NCI-H69 (cell line): Measurements from ENCODE around the gene NUP35.
"Not testable (repeated sequence)": the region's sequence is repeated elsewhere in the genome, so short reads cannot be mapped to it uniquely, and the experiment has no call there.

Experiments
- DNase-seq: peaks from one replicate; lab custom pipeline; 2025; lab: John Stamatoyannopoulos, UW

Gene NUP35

DNA sequence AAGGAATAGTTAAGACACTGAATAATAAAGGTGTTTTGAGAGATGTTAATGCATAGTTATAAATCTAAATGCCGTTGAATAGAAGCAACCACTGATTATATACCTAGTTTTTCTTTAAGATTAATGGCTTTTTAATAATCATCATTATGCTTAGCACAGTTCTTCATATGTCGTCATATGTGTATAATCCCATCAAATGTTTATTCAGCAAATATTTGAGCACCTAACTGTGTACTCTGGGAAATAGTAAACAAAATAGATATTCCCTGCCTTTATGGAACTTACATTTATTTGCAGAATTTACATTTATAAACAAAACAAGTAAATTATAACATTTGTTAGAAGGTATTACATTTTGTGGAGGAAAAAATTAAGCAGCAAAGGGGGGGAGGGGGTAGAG, 9.8 kb downstream of the NUP35 start:
- DNase-seq = peak; percentile 26

DNA sequence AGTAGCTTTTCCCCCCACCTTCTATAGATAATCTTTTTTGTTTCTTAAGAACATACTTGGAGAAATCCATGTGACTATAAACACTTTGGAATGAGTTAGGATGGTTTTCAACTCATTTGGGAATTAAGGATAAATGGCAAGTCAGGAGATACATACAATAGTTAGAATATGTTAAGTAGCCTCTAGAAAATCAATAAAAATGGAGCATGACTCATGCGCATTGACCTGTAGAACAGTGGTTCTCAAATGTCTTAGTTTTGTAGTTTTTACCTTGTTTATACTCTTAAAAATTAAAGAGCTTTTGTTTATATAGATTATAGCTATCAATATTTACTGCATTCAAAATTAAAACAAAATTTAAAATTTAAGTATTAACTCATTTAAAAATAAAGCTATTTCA, 24.7 kb downstream of the NUP35 start:
- no peak for DNase-seq

DNA sequence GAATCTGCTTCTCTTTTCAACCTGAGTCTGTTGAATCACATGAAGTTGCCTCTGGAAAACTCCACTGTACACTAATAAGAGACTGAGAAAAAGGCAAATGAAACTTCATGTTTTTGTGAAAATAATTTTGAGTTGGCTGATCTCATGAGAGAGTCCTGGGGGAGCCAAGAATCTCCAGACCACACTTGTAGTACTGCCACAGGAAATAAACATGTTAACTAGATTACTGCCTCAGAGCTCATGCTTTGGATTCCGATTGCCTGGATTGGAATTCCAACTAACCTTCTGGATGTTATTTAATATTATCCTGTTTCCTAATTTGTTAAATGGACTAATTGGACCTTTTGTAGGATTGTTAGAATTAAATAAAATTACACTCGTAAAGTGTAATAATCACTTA, 25.2 kb downstream of the NUP35 start:
- no peak for DNase-seq

DNA sequence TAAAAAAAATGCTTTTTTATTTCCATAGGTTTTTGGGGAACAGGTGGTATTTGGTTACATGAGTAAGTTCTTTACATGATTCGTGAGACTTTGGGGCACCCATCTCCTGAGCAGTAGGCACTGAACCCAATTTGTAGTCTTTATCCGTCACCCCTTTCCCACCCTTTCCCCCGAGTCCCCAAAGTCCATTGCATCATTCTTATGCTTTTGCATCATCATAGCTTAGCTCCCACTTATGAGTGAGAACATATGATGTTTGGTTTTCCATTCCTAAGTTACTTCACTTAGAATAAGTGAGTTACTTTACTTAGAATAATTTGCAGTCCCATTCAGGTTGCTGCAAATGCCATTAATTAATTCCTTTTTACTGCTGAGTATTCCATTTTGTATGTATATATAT, 28.0 kb downstream of the NUP35 start:
- not testable (repeated sequence) for DNase-seq

DNA sequence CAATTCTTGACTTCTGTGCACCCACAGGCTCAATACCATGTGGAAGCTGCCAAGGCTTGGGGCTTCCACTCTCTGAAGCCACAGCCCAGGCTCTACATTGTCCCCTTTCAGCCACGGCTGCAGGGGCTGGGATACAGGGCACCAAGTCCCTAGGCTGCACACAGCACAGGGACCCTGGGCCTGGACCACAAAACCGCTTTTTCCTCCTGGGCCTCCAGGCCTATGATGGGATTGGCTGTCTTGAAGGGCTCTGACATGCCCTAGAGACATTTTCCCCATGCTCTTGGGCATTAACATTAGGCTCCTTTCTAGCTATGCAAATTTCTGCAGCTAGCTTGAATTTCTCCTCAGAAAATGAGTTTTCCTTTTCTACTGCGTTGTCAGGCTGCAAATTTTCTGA, 29.7 kb downstream of the NUP35 start:
- DNase-seq = no peak

DNA sequence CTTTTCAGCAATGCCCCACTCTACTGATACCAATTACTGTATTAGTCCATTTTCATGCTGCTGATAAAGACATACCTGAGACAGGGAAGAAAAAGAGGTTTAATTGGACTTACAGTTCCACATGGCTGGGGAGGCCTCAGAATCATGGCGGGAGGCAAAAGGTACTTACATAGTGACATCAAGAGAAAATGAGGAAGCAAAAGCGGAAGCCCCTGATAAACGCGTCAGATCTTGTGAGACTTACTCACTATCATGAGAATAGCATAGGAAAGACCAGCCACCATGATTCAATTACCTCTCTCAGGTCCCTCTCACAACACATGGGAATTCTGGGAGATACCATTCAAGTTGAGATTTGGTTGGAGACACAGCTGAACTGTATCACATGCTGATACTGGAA, 30.5 kb downstream of the NUP35 start:
- DNase-seq = not testable (repeated sequence)

DNA sequence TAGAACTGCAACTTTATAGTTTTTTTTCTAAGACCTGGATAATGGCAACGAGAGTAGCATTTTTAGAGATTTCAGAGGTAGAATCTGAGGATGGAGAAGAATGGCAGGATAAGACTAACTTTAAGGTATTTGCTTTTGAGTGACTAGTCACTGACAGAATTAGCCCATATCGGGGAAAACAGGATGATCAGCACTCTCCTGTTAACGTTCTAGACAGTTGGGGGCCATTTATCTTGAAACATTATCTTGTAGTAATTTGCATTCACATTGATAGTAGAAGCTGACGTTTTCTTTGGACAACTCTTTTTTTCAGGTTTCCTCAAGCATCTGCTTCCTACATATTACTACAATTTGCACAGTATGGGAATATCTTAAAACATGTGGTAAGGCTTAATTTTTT, 32.9 kb downstream of the NUP35 start:
- no peak for DNase-seq

DNA sequence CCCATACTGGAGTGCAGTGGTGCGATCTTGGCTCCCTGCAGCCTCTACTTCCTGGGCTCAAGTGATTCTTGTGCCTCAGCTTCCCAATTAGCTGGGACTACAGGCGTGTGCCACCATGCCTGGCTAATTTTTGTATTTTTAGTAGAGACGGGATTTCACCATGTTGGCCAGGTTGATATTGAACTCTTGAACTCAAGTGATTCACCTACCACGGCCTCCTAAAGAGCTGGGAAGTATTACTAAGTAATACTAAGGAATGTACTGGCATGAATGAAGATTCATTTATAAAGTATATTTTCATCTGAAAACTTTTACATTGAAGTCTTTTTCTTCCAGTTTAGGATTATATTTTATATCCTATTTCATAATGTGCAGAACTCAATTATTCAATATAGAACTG, 38.1 kb downstream of the NUP35 start:
- no peak for DNase-seq

DNA sequence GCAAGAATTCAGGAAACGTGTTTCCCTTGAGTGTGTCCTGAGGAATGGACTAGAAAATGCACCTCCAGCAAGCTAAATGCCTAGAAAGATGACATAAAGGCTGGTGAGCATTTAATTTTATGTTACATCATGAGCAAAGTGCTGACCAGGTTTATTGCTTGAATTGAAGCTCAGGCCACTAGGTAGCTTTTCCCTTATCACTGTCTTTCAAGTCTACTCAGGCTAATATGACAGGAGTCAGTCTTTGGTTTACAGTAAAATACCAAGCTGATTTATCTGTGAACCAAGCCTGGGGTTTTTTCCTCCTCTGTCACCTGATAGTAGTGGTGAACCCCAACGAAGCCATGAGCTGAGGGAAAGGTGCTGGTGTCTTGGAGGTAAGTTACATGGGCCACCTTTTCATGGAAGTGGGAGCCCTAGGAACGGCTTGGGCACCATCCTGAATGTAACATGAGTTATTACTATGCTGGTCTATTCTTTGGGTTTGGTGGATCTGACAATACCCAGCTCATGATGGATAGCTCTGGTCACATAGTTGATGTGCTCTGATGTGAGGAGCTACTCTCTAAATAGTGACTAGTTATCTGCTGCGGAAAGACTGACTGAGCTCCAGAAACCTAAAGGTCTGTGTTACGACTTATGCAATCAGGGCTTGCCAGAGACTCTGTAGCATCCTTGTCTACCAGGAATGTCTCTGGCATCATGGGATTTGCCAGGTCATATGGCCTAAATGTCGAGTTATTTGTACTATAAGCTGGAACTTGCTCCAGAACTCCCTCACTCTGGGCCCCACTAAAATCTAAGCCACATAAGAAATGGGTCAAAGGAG, 39.8 kb downstream of the NUP35 start:
- no peak for DNase-seq

DNA sequence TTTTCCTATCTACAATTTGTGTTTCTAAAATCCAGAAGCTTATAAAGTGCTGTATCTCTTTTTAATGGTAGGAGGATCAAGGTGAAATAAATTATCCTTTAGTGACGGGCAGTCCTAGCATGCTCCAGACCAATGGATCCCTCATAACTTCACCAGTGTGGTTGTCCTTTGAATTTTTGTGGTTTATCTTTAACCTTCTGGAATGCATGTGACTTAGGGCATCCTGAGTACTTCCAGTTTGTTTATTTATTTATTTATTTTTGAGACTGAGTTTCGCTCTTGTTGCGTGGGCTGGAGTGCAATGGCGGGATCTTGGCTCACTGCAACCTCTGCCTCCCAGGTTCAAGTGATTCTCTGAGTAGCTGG, 40.4 kb downstream of the NUP35 start:
- DNase-seq = no peak

DNA sequence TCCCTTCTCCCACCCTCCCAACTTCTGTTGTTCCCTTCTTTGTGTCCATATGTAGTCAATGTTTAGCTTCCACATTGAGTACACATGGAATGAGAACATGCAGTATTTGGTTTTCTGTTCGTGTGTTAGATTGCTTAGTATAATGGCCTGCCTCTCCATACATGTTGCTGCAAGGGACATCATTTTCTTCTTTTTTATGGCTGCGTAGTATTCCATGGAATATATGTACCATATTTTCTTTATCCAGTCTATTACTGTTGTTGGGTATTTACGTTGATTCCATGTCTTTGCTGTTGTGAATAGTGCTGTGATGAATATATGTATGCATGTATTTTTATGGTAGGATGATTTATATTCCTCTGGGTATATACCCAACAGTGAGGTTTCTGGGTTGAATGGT, 42.0 kb downstream of the NUP35 start:
- no peak for DNase-seq

DNA sequence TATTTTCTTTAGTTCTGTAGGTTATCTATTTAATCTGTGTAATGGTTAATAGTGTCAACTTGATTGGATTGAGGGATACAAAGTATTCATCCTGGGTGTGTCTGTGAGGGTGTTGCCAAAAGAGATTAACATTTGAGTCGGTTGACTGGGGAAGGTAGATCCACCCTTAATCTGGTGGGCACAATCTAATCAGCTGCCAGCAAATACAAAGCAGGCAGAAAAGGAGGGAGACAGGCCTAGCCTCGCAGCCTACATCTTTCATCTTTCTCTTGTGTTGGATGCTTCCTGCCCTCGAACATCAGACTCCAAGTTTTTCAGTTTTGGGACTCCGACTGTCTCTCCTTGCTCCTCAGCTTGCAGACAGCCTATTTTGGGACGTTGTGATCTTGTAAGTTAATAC, 42.7 kb downstream of the NUP35 start:
- DNase-seq = not testable (repeated sequence)

DNA sequence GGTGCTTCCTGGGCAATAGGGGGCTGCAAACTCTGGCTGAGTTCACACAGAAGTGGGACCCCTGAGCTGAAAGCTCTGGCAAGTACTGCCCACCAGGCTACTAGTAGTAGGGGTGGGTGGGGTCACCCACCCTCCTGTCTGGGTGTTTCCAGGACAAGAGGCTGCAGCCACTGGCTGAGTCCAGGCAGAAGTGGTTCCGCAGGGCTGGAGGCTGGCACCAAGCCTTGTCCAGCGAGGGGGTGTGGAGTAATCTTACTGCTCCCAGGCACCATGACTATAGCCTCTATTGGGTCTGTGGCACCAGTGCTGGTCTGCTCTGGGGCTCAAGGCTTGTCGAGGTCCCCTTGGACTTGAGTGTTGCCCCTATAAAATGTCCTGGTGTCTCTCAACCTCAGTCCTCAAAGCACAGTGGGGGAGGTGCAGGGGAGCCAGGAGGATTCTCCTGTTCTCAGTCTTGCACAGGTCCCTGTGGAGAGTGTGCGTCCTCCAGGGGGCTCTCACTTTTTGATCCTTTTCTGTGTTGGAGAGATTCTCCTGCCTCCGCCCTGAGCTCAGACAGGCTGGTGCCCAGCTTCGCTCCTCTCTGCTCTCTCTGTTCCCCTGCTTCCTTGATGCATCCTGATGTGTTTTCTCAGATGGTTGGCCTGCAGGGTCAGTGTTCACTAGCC, 48.1 kb downstream of the NUP35 start:
- DNase-seq = no peak

DNA sequence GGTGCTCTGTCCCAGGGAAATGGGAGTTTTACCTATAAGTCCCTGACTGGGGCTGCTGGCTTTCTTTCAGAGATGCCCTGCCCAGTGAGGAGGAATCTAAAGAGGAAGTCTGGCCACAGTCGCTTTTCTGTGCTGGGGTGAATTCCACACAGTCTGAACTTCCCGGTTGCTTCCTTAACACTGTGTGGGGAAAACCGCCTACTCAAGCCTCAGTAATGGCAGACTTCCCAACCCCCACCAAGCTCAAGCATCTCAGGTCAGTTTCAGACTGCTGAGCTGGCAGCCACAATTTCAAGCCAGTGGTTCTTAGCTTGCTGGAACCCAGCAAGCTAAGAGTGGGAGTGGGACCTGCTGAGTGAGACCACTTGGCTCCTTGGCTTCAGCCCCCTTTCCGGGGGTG, 54.9 kb downstream of the NUP35 start:
- DNase-seq = no peak

DNA sequence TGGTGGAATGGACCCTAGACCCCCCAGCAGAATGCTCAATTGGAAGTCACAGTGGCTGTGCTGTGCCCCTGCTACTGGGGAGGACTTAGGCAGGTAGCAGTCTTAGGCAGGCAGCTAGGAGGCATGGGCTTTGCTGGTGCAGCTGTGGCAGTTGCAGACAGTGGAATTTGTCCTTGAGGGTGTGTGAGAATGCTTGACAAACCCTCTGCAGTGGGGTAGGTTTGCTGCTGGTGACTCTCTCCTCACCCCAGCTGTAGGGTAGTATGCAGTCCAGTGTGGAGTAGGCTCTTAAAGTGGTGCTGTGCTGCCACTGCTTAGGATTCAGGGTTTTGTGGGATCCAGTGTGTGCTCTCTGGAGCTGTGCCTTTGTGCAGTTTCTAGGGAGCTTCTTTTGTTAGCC, 61.3 kb downstream of the NUP35 start:
- DNase-seq = no peak

DNA sequence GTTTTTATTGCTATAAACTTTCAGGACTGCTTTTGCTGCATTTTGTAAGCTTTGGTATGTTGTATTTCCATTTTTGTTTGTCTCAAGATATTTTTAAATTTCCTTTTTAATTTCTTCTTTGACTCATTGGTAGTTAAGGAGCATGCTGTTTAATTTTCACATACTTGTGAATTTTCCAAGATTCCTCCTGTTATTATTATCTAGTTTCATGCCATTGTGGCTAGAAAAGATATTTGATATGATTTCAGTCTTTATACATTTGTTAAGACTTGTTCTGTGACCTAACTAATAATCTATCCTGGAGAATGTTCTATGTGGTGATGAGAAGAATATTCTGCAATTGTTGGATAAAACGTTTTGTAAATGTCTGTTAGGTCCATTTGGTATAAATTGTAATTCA, 62.1 kb downstream of the NUP35 start:
- no peak for DNase-seq

DNA sequence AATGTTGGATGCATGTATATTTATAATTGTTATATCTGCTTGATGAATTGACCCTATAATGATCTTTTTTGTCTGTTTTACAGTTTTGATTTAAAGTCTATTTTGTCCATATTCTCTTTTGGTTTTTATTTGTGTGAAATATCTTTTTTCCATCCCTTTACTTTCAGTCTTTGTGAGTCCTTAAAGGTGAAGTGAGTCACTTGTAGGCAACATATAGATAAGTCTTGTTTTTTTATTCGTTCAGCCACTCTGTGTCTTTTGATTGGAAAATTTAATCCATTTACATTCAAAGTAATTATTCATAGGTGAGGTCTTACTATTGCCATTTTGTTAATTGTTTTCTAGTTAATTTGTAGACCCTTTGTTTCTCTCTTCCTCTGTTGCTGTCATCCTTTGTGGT, 62.5 kb downstream of the NUP35 start:
- no peak for DNase-seq

DNA sequence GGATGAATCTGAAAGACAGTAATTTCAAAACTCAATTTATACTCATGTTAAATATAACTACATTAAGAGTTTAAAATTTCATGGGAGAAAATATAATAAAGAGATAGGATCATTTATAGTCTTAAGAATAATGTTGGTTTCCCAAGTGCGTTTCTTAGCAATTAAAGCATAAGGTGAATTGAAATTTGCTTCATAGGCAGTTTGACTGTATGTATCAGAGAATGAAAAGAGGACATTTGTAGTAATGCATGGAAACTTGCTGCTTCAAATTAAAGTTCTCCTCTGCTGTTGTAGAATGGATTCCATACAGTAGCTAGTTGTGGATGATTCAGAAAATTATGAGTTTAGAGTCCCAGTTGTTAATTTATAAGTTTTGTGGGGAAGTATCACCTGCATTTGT, 68.1 kb downstream of the NUP35 start:
- DNase-seq = no peak

DNA sequence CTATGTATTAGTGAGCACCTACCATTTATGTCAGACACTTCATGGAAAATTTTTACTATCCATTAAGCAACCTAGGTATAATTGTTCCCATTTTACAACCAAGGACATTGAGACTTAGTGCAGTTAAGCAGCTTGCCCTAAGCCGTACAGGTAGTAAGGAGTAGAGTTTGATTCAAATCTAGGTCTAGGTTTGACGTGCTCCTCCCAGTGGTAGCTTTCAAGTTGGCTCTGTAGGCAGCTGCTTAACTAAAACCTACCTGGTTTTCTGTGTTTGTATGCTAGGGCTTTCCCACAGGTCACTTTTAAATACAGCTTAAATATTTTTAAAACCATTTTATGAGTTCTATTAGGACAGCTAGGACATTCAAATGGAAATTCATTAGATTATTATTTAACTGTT, 69.7 kb downstream of the NUP35 start:
- no peak for DNase-seq

DNA sequence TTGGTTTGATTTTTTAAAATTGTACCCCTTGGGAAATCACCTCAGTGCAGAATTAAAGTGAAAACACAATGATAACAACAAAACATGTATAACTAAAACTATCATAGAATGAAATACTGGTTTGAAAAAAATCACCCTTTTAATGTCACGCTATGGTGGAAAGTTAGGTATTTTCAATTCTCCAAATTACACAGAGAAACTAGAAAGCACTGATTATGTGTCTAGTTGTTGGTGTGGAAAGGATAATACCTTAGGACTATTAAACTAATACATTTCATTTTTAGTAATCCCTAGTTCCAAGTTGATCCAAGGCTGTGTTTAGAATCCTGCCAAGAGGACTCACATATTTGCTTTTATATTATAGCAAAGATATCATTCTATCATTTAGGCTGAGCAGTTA, 71.2 kb downstream of the NUP35 start:
- no peak for DNase-seq

DNA sequence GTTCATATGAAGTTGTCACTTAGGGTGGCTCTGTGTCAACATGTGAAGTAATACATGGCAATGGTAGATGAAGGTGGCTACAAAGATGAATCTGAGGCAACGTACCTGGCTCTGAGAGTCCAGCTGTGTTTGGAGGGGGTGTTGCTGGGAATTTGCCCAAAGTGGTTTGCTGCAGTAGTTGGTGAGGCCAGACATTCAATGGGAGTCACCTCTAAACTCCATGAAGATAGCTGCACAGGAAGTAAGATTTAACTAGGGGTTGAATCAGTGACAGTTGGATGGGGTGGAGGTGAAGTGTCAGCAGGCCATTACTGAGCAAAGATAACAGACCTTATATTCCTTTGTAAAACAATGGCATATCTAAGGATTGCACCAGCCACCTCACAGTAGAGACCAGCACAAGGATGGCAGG, 71.8 kb downstream of the NUP35 start:
- no peak for DNase-seq

DNA sequence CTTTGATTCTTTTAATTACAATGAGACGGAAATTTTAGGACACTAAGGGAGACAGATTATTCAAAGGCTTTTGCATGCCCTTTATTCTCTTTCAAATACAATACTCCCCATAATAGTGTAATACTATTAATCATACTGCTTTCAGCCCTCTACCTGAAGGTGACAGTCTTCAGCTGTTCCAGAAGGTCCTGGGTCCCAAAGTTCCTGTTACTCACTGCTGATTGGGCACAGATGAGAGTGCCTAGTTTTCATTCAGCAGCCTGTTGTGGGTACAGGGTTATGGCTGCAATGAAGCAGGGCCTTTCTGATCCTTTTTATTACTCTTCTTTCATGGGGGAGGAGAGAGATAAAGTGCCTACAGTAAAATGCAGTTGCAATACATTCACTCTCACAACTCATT, 80.2 kb downstream of the NUP35 start:
- DNase-seq = peak; percentile 4

DNA sequence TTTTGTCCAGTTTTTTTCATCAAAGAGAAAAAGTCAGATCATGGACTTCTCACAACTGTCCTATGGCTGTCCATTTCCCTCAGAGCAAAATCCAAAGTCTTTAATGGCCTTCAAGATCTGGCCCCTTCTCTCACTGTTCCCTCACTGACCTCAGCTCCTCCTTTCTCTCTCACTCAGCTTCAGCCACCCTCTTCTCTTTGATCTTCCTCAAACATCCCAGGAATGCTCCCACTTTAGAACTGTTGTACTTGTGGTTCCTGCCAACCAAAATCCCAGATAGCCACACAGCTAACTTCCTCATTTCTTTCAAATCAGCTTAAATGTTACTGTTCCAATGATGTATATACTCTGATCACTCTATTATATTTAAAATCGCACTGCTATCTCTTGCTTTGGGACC, 82.9 kb downstream of the NUP35 start:
- DNase-seq = no peak
